Adipocyte (in vitro differentiated cells): ENCODE measurements around the gene NEDD8.
"Not testable (repeated sequence)": the region's sequence is repeated elsewhere in the genome, so short reads cannot be mapped to it uniquely, and the experiment has no call there.

Source experiments
- DNase-seq: peaks from one replicate; pipeline ENCODE4 v3.0.0-alpha.2; 2015; ENCODE audit warnings: low read depth
- H3K27me3 ChIP-seq: replicated peaks from 2 replicates; pipeline ENCODE4 v1.7.0; 2013; ENCODE audit warnings: mild to moderate bottlenecking, low read length, moderate library complexity; ENCODE audit not compliant: control insufficient read depth, insufficient read depth
- H3K36me3 ChIP-seq: 2 replicates; pipeline ENCODE4 v1.7.0; 2013; ENCODE audit warnings: low read length, mild to moderate bottlenecking, moderate library complexity; ENCODE audit not compliant: control insufficient read depth, insufficient read depth, severe bottlenecking
- H3K4me1 ChIP-seq: 2 replicates; pipeline ENCODE4 v1.7.0; 2013; ENCODE audit warnings: mild to moderate bottlenecking, low read length, moderate library complexity; ENCODE audit not compliant: control insufficient read depth, insufficient read depth
- H3K4me3 ChIP-seq: 2 replicates; pipeline ENCODE4 v1.7.0; 2013; ENCODE audit warnings: mild to moderate bottlenecking, low read length, moderate library complexity
- H3K9ac ChIP-seq: 2 replicates; pipeline ENCODE4 v1.7.0; 2013; ENCODE audit warnings: mild to moderate bottlenecking, low read length, moderate library complexity
- H3K9me3 ChIP-seq: 2 replicates; pipeline ENCODE4 v1.7.0; 2013; ENCODE audit warnings: mild to moderate bottlenecking, low read length, moderate library complexity; ENCODE audit not compliant: control insufficient read depth

NEDD8 gene

GRCh38 chr14:24215495-24216344 lies 16.4 kb downstream of the NEDD8 start, which contains the start of gene MDP1:
TSS of gene MDP1 (minus strand) at chr14:24216066. CDS start at chr14:24215955, 111 bp downstream.
- Histone ChIP-seq H3K4me3 (peak within 1 kb of the TSS; percentile 91), H3K27me3 (no peaks in the 10 kb centered on the region), H3K9me3 (no peaks in the 10 kb centered on the region), H3K4me1 (peaks cover 14% of the 10 kb centered on the region), H3K9ac (peak within 1 kb of the TSS; percentile 90), H3K36me3 (peaks cover 24% of the 10 kb centered on the region)
- peak; percentile 95 for DNase-seq

GRCh38 chr14:24213866-24214662 lies 18.1 kb downstream of the NEDD8 start:
- H3K4me1 ChIP-seq, result peaks cover 14% of the 10 kb centered on the region
- H3K36me3 ChIP-seq, result peaks cover 37% of the 10 kb centered on the region
- H3K9ac ChIP-seq, result peak overlapping the region; percentile 97
- H3K27me3 ChIP-seq, result no peaks in the 10 kb centered on the region
- H3K4me3 ChIP-seq, result peak overlapping the region; percentile 93
- no peaks in the 10 kb centered on the region for H3K9me3 ChIP-seq
- DNase-seq, result no peak

DNA sequence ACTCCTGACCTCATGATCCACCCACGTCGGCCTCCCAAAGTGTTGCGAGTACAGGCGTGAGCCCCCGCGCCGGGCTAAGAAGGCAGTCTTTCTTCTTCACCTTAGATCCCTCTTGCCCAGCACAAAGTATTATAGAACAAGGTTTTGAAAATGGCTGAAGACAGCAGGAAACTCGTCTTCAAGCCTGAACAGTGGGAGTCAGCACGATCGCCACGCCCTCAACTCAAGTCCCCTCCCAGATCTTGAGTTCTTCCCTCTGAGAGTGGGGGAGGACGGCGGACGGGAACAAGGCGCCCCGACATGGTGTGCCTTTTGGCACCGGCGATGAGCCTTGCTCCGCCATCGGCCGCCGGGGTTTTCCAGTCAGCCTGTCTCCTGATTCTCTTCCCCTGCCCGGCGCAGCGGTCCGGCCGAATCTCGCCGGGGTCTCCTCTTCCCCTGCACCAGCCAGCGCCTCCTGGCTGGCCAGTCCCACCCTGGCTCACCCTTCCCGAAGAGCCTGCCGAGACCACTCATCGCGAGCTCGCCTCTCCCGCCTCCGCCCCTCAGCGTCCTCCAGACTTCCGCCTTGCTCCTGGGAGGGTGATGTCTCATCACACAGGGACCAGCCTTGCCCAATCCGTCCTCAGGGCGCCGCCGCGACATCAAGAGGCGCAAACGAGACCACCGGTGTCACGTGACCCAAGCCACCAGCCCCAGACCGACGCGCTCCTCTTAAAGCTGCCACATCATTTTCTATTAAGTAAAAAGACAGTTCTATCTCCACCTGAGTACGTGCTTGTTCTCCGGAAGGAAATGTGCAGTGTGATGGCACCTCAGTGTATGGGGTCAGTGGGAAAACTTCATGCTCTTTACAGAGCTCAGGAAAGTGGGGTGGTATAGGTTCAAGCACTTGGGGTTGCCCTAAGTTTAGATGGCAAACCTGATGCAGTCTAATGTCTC lies 19.0 kb downstream of the NEDD8 start, which contains the start of gene CHMP4A:
Gene CHMP4A, minus strand, starts transcription at position 565 of the 942 bp plus-strand sequence. Its CDS starts 49 bp downstream, at position 516.
- peak within 1 kb of the TSS; percentile 93 for H3K4me3 ChIP-seq
- peaks cover 14% of the 10 kb centered on the region for H3K4me1 ChIP-seq
- H3K9me3 ChIP-seq, result no peaks in the 10 kb centered on the region
- peak within 1 kb of the TSS; percentile 97 for H3K9ac ChIP-seq
- no peaks in the 10 kb centered on the region for H3K27me3 ChIP-seq
- DNase-seq, result peak; percentile 99
- peaks cover 42% of the 10 kb centered on the region for H3K36me3 ChIP-seq

DNA sequence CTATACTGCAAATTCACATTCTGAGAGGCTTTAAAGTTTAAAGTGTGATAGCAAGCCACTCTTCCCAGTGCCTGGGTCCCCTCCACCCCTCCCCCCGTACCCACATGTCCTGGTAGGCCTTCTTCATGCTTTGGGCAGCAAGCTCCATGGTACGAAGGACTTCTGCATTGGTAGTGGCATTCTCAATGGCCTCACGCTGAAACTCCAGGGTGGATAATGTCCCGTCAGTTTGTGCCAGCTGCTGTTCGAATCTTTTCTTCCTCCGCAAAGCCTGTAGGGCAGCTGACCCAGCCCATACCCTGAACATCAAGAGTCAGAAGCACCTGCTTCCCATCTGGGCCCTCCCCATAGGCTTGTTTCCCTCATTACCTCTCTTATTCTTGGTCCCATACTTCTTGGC lies 20.9 kb downstream of the NEDD8 start:
- Histone ChIP-seq H3K9ac (no peak overlapping the region), H3K27me3 (no peaks in the 10 kb centered on the region), H3K4me1 (peaks cover 13% of the 10 kb centered on the region), H3K36me3 (peaks cover 46% of the 10 kb centered on the region), H3K9me3 (no peaks in the 10 kb centered on the region), H3K4me3 (no peak overlapping the region)
- DNase-seq, result no peak

GRCh38 chr14:24207625-24208024 lies 24.5 kb downstream of the NEDD8 start:
- Histone ChIP-seq H3K36me3 (peaks cover 69% of the 10 kb centered on the region), H3K27me3 (no peaks in the 10 kb centered on the region), H3K4me3 (no peak overlapping the region), H3K9ac (no peak overlapping the region), H3K4me1 (no peaks in the 10 kb centered on the region), H3K9me3 (no peaks in the 10 kb centered on the region)
- no peak for DNase-seq

GRCh38 chr14:24207104-24207551 lies 25.0 kb downstream of the NEDD8 start:
- Histone ChIP-seq H3K36me3 (peaks cover 69% of the 10 kb centered on the region), H3K9ac (no peak overlapping the region), H3K4me3 (no peak overlapping the region), H3K4me1 (no peaks in the 10 kb centered on the region), H3K9me3 (no peaks in the 10 kb centered on the region), H3K27me3 (no peaks in the 10 kb centered on the region)
- no peak for DNase-seq

GRCh38 chr14:24206260-24207103 lies 25.7 kb downstream of the NEDD8 start:
- peaks cover 72% of the 10 kb centered on the region for H3K36me3 ChIP-seq
- no peaks in the 10 kb centered on the region for H3K9me3 ChIP-seq
- H3K9ac ChIP-seq, result no peak overlapping the region
- no peaks in the 10 kb centered on the region for H3K4me1 ChIP-seq
- DNase-seq, result no peak
- H3K4me3 ChIP-seq, result no peak overlapping the region
- H3K27me3 ChIP-seq, result no peaks in the 10 kb centered on the region

GRCh38 chr14:24204163-24205146 lies 27.7 kb downstream of the NEDD8 start:
- no peak overlapping the region for H3K9ac ChIP-seq
- H3K4me3 ChIP-seq, result no peak overlapping the region
- H3K9me3 ChIP-seq, result no peaks in the 10 kb centered on the region
- DNase-seq, result no peak
- peaks cover 58% of the 10 kb centered on the region for H3K36me3 ChIP-seq
- H3K4me1 ChIP-seq, result no peaks in the 10 kb centered on the region
- H3K27me3 ChIP-seq, result no peaks in the 10 kb centered on the region

- not testable (repeated sequence) for DNase-seq, H3K9ac ChIP-seq, H3K9me3 ChIP-seq, H3K4me1 ChIP-seq, H3K27me3 ChIP-seq, H3K4me3 ChIP-seq
- H3K36me3 ChIP-seq, result peaks cover 49% of the 10 kb centered on the region
These were observed 28.8 kb downstream of the NEDD8 start for GRCh38 chr14:24203249-24203886.
